ENCODE results near the gene FFAR1. TPM values are rescaled to one million over a fixed set of nuclear protein-coding genes. Genes with fewer than 3 reads are reported as not detected.

Gene FFAR1
- total RNA-seq, 4 donors from 2014 or later, result not detected

- Histone ChIP-seq H3K36me3 (no peaks in the 10 kb centered on the region), H3K4me3 (replicated peaks in 1 of 3) (no peak overlapping the region), H3K27me3 (no peaks in the 10 kb centered on the region), H3K27ac (no peak overlapping the region), H3K9me3 (no peaks in the 10 kb centered on the region), H3K4me1 (no peaks in the 10 kb centered on the region)
- TF ChIP-seq CTCF (IDR thresholded peaks at IDR 0.05), result no peak
- no peak for TF ChIP-seq POLR2A (IDR thresholded peaks at IDR 0.05)
- DNase-seq, result no peak
- intact Hi-C loops (cut with DNase I), result no loop called here
- WGBS, 2 donors, result 92 to 96% methylated on average over 16 to 21 of the region's 21 CpGs
These were observed 11.3 kb upstream of the FFAR1 start for GRCh38 chr19:35336166-35336955.

DNA sequence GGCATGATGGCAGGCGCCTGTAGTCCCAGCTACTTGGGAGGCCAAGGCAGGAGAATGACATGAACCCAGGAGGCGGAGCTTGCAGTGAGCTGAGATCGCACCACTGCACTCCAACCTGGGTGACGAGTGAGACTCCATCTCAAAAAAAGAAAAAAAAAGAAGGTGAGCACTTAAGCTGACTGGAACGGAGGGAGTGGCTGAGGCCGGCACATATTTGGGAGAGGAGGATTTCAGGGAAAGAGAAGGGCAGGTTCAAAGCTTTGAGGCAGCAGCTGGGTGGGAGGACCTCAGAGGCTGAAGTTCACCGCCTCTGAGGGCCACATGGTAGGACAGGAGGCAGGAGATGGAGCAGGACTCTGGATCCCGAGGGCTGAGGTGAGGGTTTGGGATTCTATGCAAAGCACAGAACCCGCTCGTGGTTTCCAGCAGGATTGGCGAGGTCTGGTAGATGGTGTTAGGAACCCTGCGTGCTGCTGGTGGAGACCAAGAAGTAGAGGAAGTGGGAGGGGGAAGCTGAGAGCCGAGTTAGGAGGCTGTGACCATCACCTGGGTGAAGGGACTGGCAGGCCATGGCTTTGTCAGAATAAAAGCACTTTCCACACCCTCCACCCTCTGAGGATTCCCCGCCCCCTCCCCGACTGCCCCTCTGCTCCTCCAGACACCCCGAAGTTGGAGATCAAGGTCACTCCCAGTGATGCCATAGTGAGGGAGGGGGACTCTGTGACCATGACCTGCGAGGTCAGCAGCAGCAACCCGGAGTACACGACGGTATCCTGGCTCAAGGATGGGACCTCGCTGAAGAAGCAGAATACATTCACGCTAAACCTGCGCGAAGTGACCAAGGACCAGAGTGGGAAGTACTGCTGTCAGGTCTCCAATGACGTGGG, 10.4 kb upstream of the FFAR1 start:
- Histone ChIP-seq H3K36me3 (no peaks in the 10 kb centered on the region), H3K4me1 (no peaks in the 10 kb centered on the region), H3K27ac (no peak overlapping the region), H3K9me3 (no peaks in the 10 kb centered on the region), H3K27me3 (no peaks in the 10 kb centered on the region), H3K4me3 (replicated peaks in 1 of 3) (no peak overlapping the region)
- DNase-seq, result no peak
- intact Hi-C loops (cut with DNase I), result no loop called here
- WGBS, 2 donors, result 86 to 88% methylated on average over 22 to 24 of the region's 25 CpGs
- no peak for TF ChIP-seq CTCF (IDR thresholded peaks at IDR 0.05)
- no peak for TF ChIP-seq POLR2A (IDR thresholded peaks at IDR 0.05)

DNA sequence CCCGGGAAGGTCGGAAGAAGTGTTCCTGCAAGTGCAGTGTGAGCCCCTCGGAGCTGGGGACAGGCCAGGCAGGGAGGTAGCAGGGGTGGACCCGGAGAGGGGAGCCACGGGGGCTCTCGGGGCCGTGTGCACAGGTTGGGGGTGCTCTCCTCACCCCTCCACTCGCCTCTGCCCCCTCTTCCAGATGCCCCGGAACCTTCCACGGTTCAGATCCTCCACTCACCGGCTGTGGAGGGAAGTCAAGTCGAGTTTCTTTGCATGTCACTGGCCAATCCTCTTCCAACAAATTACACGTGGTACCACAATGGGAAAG, 9.8 kb upstream of the FFAR1 start:
- no peak for TF ChIP-seq CTCF (IDR thresholded peaks at IDR 0.05)
- TF ChIP-seq POLR2A (IDR thresholded peaks at IDR 0.05), result no peak
- no peak overlapping the region for H3K27ac ChIP-seq
- H3K27me3 ChIP-seq, result no peaks in the 10 kb centered on the region
- no peaks in the 10 kb centered on the region for H3K4me1 ChIP-seq
- DNase-seq, result no peak
- H3K36me3 ChIP-seq, result no peaks in the 10 kb centered on the region
- no peak overlapping the region for H3K4me3 ChIP-seq (replicated peaks in 1 of 3)
- intact Hi-C loops (cut with DNase I), result no loop called here
- no peaks in the 10 kb centered on the region for H3K9me3 ChIP-seq
- WGBS, 2 donors, result 79 to 89% methylated on average over 13 of the region's 13 CpGs

DNA sequence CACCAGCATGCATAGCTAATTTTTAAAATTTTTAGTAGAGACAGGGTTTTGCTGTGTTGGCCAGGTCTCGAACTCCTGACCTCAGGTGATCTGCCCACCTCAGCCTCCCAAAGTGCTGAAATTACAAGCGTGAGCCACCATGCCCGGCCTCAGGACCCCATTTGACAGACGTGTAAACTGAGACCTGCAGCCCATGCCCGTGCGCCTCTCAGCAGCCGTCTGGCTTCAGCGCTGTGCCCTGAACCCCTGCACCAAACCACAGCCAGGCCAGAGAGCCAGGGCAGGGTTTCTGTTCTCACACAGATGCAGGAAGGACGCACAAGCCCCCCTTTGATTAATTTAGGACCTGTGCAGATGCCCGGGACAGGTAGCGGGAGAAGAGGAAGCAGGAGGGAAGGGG, 7.3 kb upstream of the FFAR1 start:
- Histone ChIP-seq H3K36me3 (no peaks in the 10 kb centered on the region), H3K27me3 (no peaks in the 10 kb centered on the region), H3K4me1 (no peaks in the 10 kb centered on the region), H3K27ac (no peak overlapping the region), H3K4me3 (replicated peaks in 1 of 3) (no peak overlapping the region), H3K9me3 (no peaks in the 10 kb centered on the region)
- DNase-seq, result no peak
- TF ChIP-seq CTCF (IDR thresholded peaks at IDR 0.05) (no peak), POLR2A (IDR thresholded peaks at IDR 0.05) (no peak)
- 88 to 91% methylated on average over 6 to 7 of the region's 11 CpGs for WGBS, 2 donors
- intact Hi-C loops (cut with DNase I), result no loop called here

- TF ChIP-seq POLR2A (IDR thresholded peaks at IDR 0.05) (no peak), CTCF (IDR thresholded peaks at IDR 0.05) (no peak)
- Histone ChIP-seq H3K36me3 (no peaks in the 10 kb centered on the region), H3K4me3 (replicated peaks in 1 of 3) (no peak overlapping the region), H3K4me1 (no peaks in the 10 kb centered on the region), H3K27ac (no peak overlapping the region), H3K9me3 (no peaks in the 10 kb centered on the region), H3K27me3 (no peaks in the 10 kb centered on the region)
- 89 to 90% methylated on average over 12 to 16 of the region's 16 CpGs for WGBS, 2 donors
- DNase-seq, result no peak
- intact Hi-C loops (cut with DNase I), result no loop called here
These were observed 6.7 kb upstream of the FFAR1 start for GRCh38 chr19:35341006-35341405.
